ENCODE results near the gene NUP210L. TPM values are rescaled to one million over a fixed set of nuclear protein-coding genes. Genes with fewer than 3 reads are reported as not detected.
"Not testable (repeated sequence)": the region's sequence is repeated elsewhere in the genome, so short reads cannot be mapped to it uniquely, and the experiment has no call there.

NUP210L gene
- total RNA-seq, 1 donor from 2014 or later = 0.13 TPM

- DNase-seq (ENCODE audit: low read depth) = no peak
Measured at GRCh38 chr1:154170547-154171222, 15.8 kb upstream of the NUP210L start.

- no peak for DNase-seq (ENCODE audit: low read depth)
Measured at GRCh38 chr1:154167461-154167860, 12.6 kb upstream of the NUP210L start.

GRCh38 chr1:154166207-154166606, 11.3 kb upstream of the NUP210L start:
- DNase-seq (ENCODE audit: low read depth) = no peak

GRCh38 chr1:154159554-154159953, 4.7 kb upstream of the NUP210L start:
- no peak for DNase-seq (ENCODE audit: low read depth)

- no peak for DNase-seq (ENCODE audit: low read depth)
Measured at GRCh38 chr1:154158307-154159125, 3.6 kb upstream of the NUP210L start.

GRCh38 chr1:154157520-154158306, 2.8 kb upstream of the NUP210L start:
- no peak for DNase-seq (ENCODE audit: low read depth)

GRCh38 chr1:154155251-154155650, 378 bp upstream of the NUP210L start:
- no peak for DNase-seq (ENCODE audit: low read depth)

- DNase-seq (ENCODE audit: low read depth) = no peak
Measured at GRCh38 chr1:154154053-154154452, 820 bp downstream of the NUP210L start.

- DNase-seq (ENCODE audit: low read depth) = no peak
Measured at GRCh38 chr1:154151311-154151710, 3.6 kb downstream of the NUP210L start.

GRCh38 chr1:154148807-154149206, 6.1 kb downstream of the NUP210L start:
- DNase-seq (ENCODE audit: low read depth) = no peak

GRCh38 chr1:154147505-154147904, 7.4 kb downstream of the NUP210L start:
- DNase-seq (ENCODE audit: low read depth) = not testable (repeated sequence)

- DNase-seq (ENCODE audit: low read depth) = no peak
Measured at GRCh38 chr1:154145986-154146385, 8.9 kb downstream of the NUP210L start.

- DNase-seq (ENCODE audit: low read depth) = no peak
Measured at GRCh38 chr1:154142358-154142757, 12.5 kb downstream of the NUP210L start.

GRCh38 chr1:154141240-154141639, 13.6 kb downstream of the NUP210L start:
- DNase-seq (ENCODE audit: low read depth) = no peak

- DNase-seq (ENCODE audit: low read depth) = no peak
Measured at GRCh38 chr1:154137888-154138287, 17.0 kb downstream of the NUP210L start.

GRCh38 chr1:154133256-154133655, 21.6 kb downstream of the NUP210L start:
- no peak for DNase-seq (ENCODE audit: low read depth)

- DNase-seq (ENCODE audit: low read depth) = no peak
Measured at GRCh38 chr1:154129391-154129970, 25.4 kb downstream of the NUP210L start.

GRCh38 chr1:154123205-154123604, 31.7 kb downstream of the NUP210L start:
- DNase-seq (ENCODE audit: low read depth) = not testable (repeated sequence)

GRCh38 chr1:154117642-154118041, 37.2 kb downstream of the NUP210L start:
- DNase-seq (ENCODE audit: low read depth) = no peak

GRCh38 chr1:154115180-154115579, 39.7 kb downstream of the NUP210L start:
- peak; percentile 41 for DNase-seq (ENCODE audit: low read depth)

GRCh38 chr1:154104433-154105082, 50.3 kb downstream of the NUP210L start:
- DNase-seq (ENCODE audit: low read depth) = no peak
